Measurements from ENCODE around the gene INMT.

INMT gene

GRCh38 chr7:30733216-30733615 lies 18.7 kb upstream of the INMT start:
- no peak for TF ChIP-seq CTCF (conservative IDR thresholded peaks at IDR 0.05)

GRCh38 chr7:30733691-30734090 lies 18.2 kb upstream of the INMT start:
- H3K27ac ChIP-seq: no peak overlapping the region
- no peak for TF ChIP-seq CTCF (conservative IDR thresholded peaks at IDR 0.05)

More at GRCh38 chr7:30733216-30733615, 18.7 kb upstream of the INMT start:
- no peak overlapping the region for H3K27ac ChIP-seq

GRCh38 chr7:30734497-30734896 lies 17.4 kb upstream of the INMT start:
- H3K27ac ChIP-seq: no peak overlapping the region
- TF ChIP-seq CTCF (conservative IDR thresholded peaks at IDR 0.05): no peak

GRCh38 chr7:30735631-30736030 lies 16.3 kb upstream of the INMT start:
- no peak overlapping the region for H3K27ac ChIP-seq
- no peak for TF ChIP-seq CTCF (conservative IDR thresholded peaks at IDR 0.05)

GRCh38 chr7:30736291-30736690 lies 15.6 kb upstream of the INMT start:
- no peak overlapping the region for H3K27ac ChIP-seq
- no peak for TF ChIP-seq CTCF (conservative IDR thresholded peaks at IDR 0.05)

GRCh38 chr7:30738026-30738915 lies 13.7 kb upstream of the INMT start:
- TF ChIP-seq CTCF (conservative IDR thresholded peaks at IDR 0.05): no peak
- no peak overlapping the region for H3K27ac ChIP-seq

- no peak for TF ChIP-seq CTCF (conservative IDR thresholded peaks at IDR 0.05)
- no peak overlapping the region; the same call in 1 of the 2 replicates for H3K27ac ChIP-seq
Observed at GRCh38 chr7:30739691-30740090, 12.2 kb upstream of the INMT start.

Data from VCaP (cell line).